ENCODE measurements around the gene GJC1.
"Not testable (repeated sequence)": the region's sequence is repeated elsewhere in the genome, so short reads cannot be mapped to it uniquely, and the experiment has no call there.

GJC1 gene

GRCh38 chr17:44759086-44759915, 70.8 kb downstream of the GJC1 start:
- in situ Hi-C loops (cut with MboI; ENCODE audit: low sequenced_read_pairs, unreplicated experiment) = no loop called here
- no peak for DNase-seq (ENCODE audit: low spot score)
- no peak for TF ChIP-seq CTCF (IDR thresholded peaks at IDR 0.05; ENCODE audit: borderline replicate concordance, control extremely low read depth, extremely low read depth, insufficient read depth, missing control alignments)

- no peak for TF ChIP-seq CTCF (IDR thresholded peaks at IDR 0.05; ENCODE audit: borderline replicate concordance, control extremely low read depth, extremely low read depth, insufficient read depth, missing control alignments)
- peak; percentile 67 for DNase-seq (ENCODE audit: low spot score)
- in situ Hi-C loops (cut with MboI; ENCODE audit: low sequenced_read_pairs, unreplicated experiment) = no loop called here
Measured at GRCh38 chr17:44758414-44759085, 71.5 kb downstream of the GJC1 start, which contains the start of gene ADAM11. Gene ADAM11 (plus strand): TSS chr17:44758988. CDS start chr17:44759200, 212 bp downstream.

GRCh38 chr17:44757918-44758413, 72.1 kb downstream of the GJC1 start:
- in situ Hi-C loops (cut with MboI; ENCODE audit: low sequenced_read_pairs, unreplicated experiment) = no loop called here
- TF ChIP-seq CTCF (IDR thresholded peaks at IDR 0.05; ENCODE audit: borderline replicate concordance, control extremely low read depth, extremely low read depth, insufficient read depth, missing control alignments) = no peak

GRCh38 chr17:44757045-44757917, 72.8 kb downstream of the GJC1 start:
- no peak for TF ChIP-seq CTCF (IDR thresholded peaks at IDR 0.05; ENCODE audit: borderline replicate concordance, control extremely low read depth, extremely low read depth, insufficient read depth, missing control alignments)
- no peak for DNase-seq (ENCODE audit: low spot score)
- in situ Hi-C loops (cut with MboI; ENCODE audit: low sequenced_read_pairs, unreplicated experiment) = no loop called here

More at GRCh38 chr17:44757918-44758413, 72.1 kb downstream of the GJC1 start:
- DNase-seq (ENCODE audit: low spot score) = no peak

GRCh38 chr17:44755180-44755579, 74.9 kb downstream of the GJC1 start:
- DNase-seq (ENCODE audit: low spot score); in situ Hi-C loops (cut with MboI; ENCODE audit: low sequenced_read_pairs, unreplicated experiment): not testable (repeated sequence)

GRCh38 chr17:44754276-44754675, 75.8 kb downstream of the GJC1 start:
- in situ Hi-C loops (cut with MboI; ENCODE audit: low sequenced_read_pairs, unreplicated experiment) = no loop called here
- TF ChIP-seq CTCF (IDR thresholded peaks at IDR 0.05; ENCODE audit: borderline replicate concordance, control extremely low read depth, extremely low read depth, insufficient read depth, missing control alignments) = no peak
- no peak for DNase-seq (ENCODE audit: low spot score)

All from GM13976 (cell line).